BLaER1 treated with 17β-estradiol and CSF1 and Interleukin-3, amounts not matched to agents 10 nM and 100 nM (cell line): Measurements from ENCODE around the gene ZNF587B.
A peak's percentile ranks its signal among the peaks of the same experiment; 100 is the strongest.
"Not testable (repeated sequence)": the region's sequence is repeated elsewhere in the genome, so short reads cannot be mapped to it uniquely, and the experiment has no call there.

Source experiments
- H3K27ac ChIP-seq, 11 experiments: shearing (Covaris generic); formaldehyde crosslinking; 2 replicates each; pipeline ENCODE4 v1.8.1; 2022
- H3K27me3 ChIP-seq, 11 experiments: shearing (Covaris generic); formaldehyde crosslinking; 2 replicates each; pipeline ENCODE4 v1.8.1; 2022
- H3K36me3 ChIP-seq, 11 experiments: shearing (Covaris generic); formaldehyde crosslinking; 2 replicates each; pipeline ENCODE4 v1.8.1; 2022
- H3K4me1 ChIP-seq, 10 experiments: shearing (Covaris generic); formaldehyde crosslinking; 2 replicates each; pipeline ENCODE4 v1.8.1; 2022
- H3K4me2 ChIP-seq, 11 experiments: shearing (Covaris generic); formaldehyde crosslinking; 2 replicates each; pipeline ENCODE4 v1.8.1; 2022
- H3K4me3 ChIP-seq, 10 experiments: shearing (Covaris generic); formaldehyde crosslinking; 2 replicates each; pipeline ENCODE4 v1.8.1; 2022
- H3K9ac ChIP-seq, 11 experiments: shearing (Covaris generic); formaldehyde crosslinking; 2 replicates each; pipeline ENCODE4 v1.8.1; 2022
- H3K9me3 ChIP-seq, 11 experiments: shearing (Covaris generic); formaldehyde crosslinking; replicated peaks in 1 of 11; 2 replicates each; pipeline ENCODE4 v1.8.1; 2022
- H4K20me1 ChIP-seq, 11 experiments: shearing (Covaris generic); formaldehyde crosslinking; 2 replicates each; pipeline ENCODE4 v1.8.1; 2022
- Cebpa-rat ChIP-seq, 11 experiments: shearing (Covaris generic); IDR thresholded peaks; 2 replicates each; pipeline ENCODE4 v1.8.1; 2022

Gene ZNF587B

GRCh38 chr19:57825511-57825910, 4.6 kb upstream of the ZNF587B start:
- Histone ChIP-seq H3K27me3 (no peaks in the 10 kb centered on the region), H3K4me3 (no peak overlapping the region), H3K4me1 (peaks cover 5 to 18% (median 7%) of the 10 kb centered on the region in 10 experiments), H3K4me2 (no peak overlapping the region), H4K20me1 (peaks cover 0 to 98% (median 82%) of the 10 kb centered on the region in 11 experiments; a peak in 19 of 22 replicates), H3K27ac (no peak overlapping the region), H3K36me3 (peaks cover 29 to 98% (median 85%) of the 10 kb centered on the region in 11 experiments), H3K9me3 (peaks cover 0 to 16% (median 5%) of the 10 kb centered on the region in 11 experiments; a peak in 8 of 22 replicates), H3K9ac (no peak overlapping the region)
- TF ChIP-seq Cebpa-rat (IDR thresholded peaks at IDR 0.05): no peak

- Histone ChIP-seq H3K27ac (no peak overlapping the region), H4K20me1 (peaks cover 0 to 87% (median 70%) of the 10 kb centered on the region in 11 experiments; a peak in 18 of 22 replicates), H3K4me2 (no peak overlapping the region), H3K4me3 (no peak overlapping the region), H3K9ac (no peak overlapping the region), H3K9me3 (peaks cover 0 to 16% (median 5%) of the 10 kb centered on the region in 11 experiments; a peak in 8 of 22 replicates), H3K4me1 (no peaks in the 10 kb centered on the region; a peak in 1 of 20 replicates), H3K36me3 (peaks cover 29 to 85% (median 79%) of the 10 kb centered on the region in 11 experiments), H3K27me3 (no peaks in the 10 kb centered on the region)
- no peak for TF ChIP-seq Cebpa-rat (IDR thresholded peaks at IDR 0.05)
Measured at GRCh38 chr19:57829316-57829715, 783 bp upstream of the ZNF587B start.

- H4K20me1 ChIP-seq: peaks cover 0 to 73% (median 60%) of the 10 kb centered on the region in 11 experiments; a peak in 20 of 22 replicates
- not testable (repeated sequence) for H3K4me3 ChIP-seq, H3K9me3 ChIP-seq, H3K27ac ChIP-seq, H3K9ac ChIP-seq, H3K27me3 ChIP-seq
- peak overlapping the region in 6 of 11 experiments; percentile 0 to 36 (median 20); a peak in 3 of 22 replicates for H3K4me2 ChIP-seq
- H3K36me3 ChIP-seq: peaks cover 22 to 68% (median 57%) of the 10 kb centered on the region in 11 experiments
- H3K4me1 ChIP-seq: peaks cover 0 to 17% (median 9%) of the 10 kb centered on the region in 10 experiments; a peak in 9 of 20 replicates
Measured at GRCh38 chr19:57836991-57837390, 6.9 kb downstream of the ZNF587B start.

- Histone ChIP-seq H3K4me1 (peaks cover 0 to 17% (median 9%) of the 10 kb centered on the region in 10 experiments; a peak in 9 of 20 replicates), H4K20me1 (peaks cover 0 to 81% (median 67%) of the 10 kb centered on the region in 11 experiments; a peak in 20 of 22 replicates), H3K36me3 (peaks cover 38 to 76% (median 66%) of the 10 kb centered on the region in 11 experiments)
- not testable (repeated sequence) for H3K27ac ChIP-seq, H3K27me3 ChIP-seq, H3K4me3 ChIP-seq, H3K9ac ChIP-seq, H3K4me2 ChIP-seq, H3K9me3 ChIP-seq
Measured at GRCh38 chr19:57838622-57839191, 8.6 kb downstream of the ZNF587B start.

GRCh38 chr19:57841122-57841763, 11.1 kb downstream of the ZNF587B start:
- H3K27me3 ChIP-seq: no peaks in the 10 kb centered on the region
- peaks cover 0 to 97% (median 83%) of the 10 kb centered on the region in 11 experiments; a peak in 20 of 22 replicates for H4K20me1 ChIP-seq
- no peak overlapping the region for H3K27ac ChIP-seq
- no peak overlapping the region for H3K9ac ChIP-seq
- H3K9me3 ChIP-seq: no peaks in the 10 kb centered on the region
- peaks cover 0 to 17% (median 9%) of the 10 kb centered on the region in 10 experiments; a peak in 9 of 20 replicates for H3K4me1 ChIP-seq
- peaks cover 54 to 97% (median 89%) of the 10 kb centered on the region in 11 experiments for H3K36me3 ChIP-seq
- no peak overlapping the region for H3K4me3 ChIP-seq
- no peak overlapping the region for H3K4me2 ChIP-seq
- TF ChIP-seq Cebpa-rat (IDR thresholded peaks at IDR 0.05): no peak

GRCh38 chr19:57847164-57847563, 17.1 kb downstream of the ZNF587B start:
- peaks cover 10 to 87% (median 55%) of the 10 kb centered on the region in 11 experiments; a peak in 19 of 22 replicates for H4K20me1 ChIP-seq
- H3K9me3 ChIP-seq, H3K9ac ChIP-seq, H3K27me3 ChIP-seq, H3K4me3 ChIP-seq: not testable (repeated sequence)
- H3K4me1 ChIP-seq: peaks cover 14 to 35% (median 16%) of the 10 kb centered on the region in 10 experiments
- peak overlapping the region in 4 of 11 experiments; percentile 35 to 43 (median 40); a peak in 6 of 22 replicates for H3K27ac ChIP-seq
- H3K36me3 ChIP-seq: peaks cover 30 to 80% (median 59%) of the 10 kb centered on the region in 11 experiments
- H3K4me2 ChIP-seq: peak overlapping the region in 2 of 11 experiments; percentile 8 to 60; a peak in 1 of 22 replicates

- H3K9me3 ChIP-seq, H3K27me3 ChIP-seq: not testable (repeated sequence)
- H3K9ac ChIP-seq: peak overlapping the region in 4 of 11 experiments; percentile 88 to 96 (median 91); a peak in 7 of 22 replicates
- peak overlapping the region; percentile 67 to 92 (median 82); a peak in 17 of 20 replicates for H3K4me3 ChIP-seq
- H3K27ac ChIP-seq: peak overlapping the region in 5 of 11 experiments; percentile 80 to 88 (median 88); a peak in 10 of 22 replicates
- H3K36me3 ChIP-seq: peaks cover 32 to 79% (median 56%) of the 10 kb centered on the region in 11 experiments
- peak overlapping the region; percentile 6 to 95 (median 90); a peak in 14 of 22 replicates for H3K4me2 ChIP-seq
- peaks cover 14 to 35% (median 16%) of the 10 kb centered on the region in 10 experiments for H3K4me1 ChIP-seq
- peaks cover 17 to 86% (median 52%) of the 10 kb centered on the region in 11 experiments; a peak in 19 of 22 replicates for H4K20me1 ChIP-seq
Measured at GRCh38 chr19:57849162-57849665, 19.1 kb downstream of the ZNF587B start.

- Histone ChIP-seq H3K4me1 (peaks cover 14 to 35% (median 16%) of the 10 kb centered on the region in 10 experiments), H3K36me3 (peaks cover 30 to 78% (median 53%) of the 10 kb centered on the region in 11 experiments), H3K9ac (peak within 1 kb of the TSS; percentile 87 to 96 (median 91)), H4K20me1 (peaks cover 16 to 83% (median 46%) of the 10 kb centered on the region in 11 experiments; a peak in 19 of 22 replicates), H3K4me2 (peak within 1 kb of the TSS; percentile 87 to 96 (median 92)), H3K4me3 (peak within 1 kb of the TSS; percentile 67 to 92 (median 82)), H3K27ac (peak within 1 kb of the TSS; percentile 80 to 90 (median 88))
- H3K27me3 ChIP-seq, H3K9me3 ChIP-seq: not testable (repeated sequence)
Measured at GRCh38 chr19:57849666-57850473, 19.8 kb downstream of the ZNF587B start, which contains the start of gene ZNF587. TSS of gene ZNF587 (plus strand) at chr19:57849859. CDS start at chr19:57850039, 180 bp downstream.
